GM10266 (cell line): ENCODE data around the gene HUNK.

ENCODE experiments used
- DNase-seq: peaks from one replicate; pipeline ENCODE4 v3.0.0; 2012; ENCODE audit errors: extremely low spot score
- TF ChIP-seq, protein P1 (sequence below): IDR thresholded peaks from 2 replicates; pipeline ENCODE4 v1.5.1; 2012; ENCODE audit warnings: mild to moderate bottlenecking, low read depth; ENCODE audit not compliant: control insufficient read depth, insufficient read depth; ENCODE audit errors: missing control alignments

Gene HUNK

DNA sequence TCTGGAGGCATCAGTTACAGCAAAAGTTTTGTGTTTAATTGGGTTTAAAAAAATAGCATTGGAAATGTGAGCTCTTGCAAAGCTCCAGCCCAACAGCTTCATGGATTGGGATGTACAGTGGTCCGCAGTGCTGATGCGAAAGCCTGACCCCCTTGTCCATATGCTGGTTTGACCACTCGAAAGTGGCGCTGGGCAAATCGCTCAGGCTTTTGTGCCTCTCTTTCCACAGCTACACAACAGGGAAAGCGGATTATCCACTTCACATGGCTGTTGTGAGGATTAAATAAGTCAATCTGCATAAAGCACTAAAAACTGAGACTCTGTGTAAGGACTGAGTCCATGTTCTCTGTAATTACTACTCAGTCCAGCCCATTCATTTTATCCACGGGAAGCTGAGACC, 57.2 kb downstream of the HUNK start:
- DNase-seq = no peak
- TF ChIP-seq, protein P1, sequence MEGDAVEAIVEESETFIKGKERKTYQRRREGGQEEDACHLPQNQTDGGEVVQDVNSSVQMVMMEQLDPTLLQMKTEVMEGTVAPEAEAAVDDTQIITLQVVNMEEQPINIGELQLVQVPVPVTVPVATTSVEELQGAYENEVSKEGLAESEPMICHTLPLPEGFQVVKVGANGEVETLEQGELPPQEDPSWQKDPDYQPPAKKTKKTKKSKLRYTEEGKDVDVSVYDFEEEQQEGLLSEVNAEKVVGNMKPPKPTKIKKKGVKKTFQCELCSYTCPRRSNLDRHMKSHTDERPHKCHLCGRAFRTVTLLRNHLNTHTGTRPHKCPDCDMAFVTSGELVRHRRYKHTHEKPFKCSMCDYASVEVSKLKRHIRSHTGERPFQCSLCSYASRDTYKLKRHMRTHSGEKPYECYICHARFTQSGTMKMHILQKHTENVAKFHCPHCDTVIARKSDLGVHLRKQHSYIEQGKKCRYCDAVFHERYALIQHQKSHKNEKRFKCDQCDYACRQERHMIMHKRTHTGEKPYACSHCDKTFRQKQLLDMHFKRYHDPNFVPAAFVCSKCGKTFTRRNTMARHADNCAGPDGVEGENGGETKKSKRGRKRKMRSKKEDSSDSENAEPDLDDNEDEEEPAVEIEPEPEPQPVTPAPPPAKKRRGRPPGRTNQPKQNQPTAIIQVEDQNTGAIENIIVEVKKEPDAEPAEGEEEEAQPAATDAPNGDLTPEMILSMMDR = no peak

DNA sequence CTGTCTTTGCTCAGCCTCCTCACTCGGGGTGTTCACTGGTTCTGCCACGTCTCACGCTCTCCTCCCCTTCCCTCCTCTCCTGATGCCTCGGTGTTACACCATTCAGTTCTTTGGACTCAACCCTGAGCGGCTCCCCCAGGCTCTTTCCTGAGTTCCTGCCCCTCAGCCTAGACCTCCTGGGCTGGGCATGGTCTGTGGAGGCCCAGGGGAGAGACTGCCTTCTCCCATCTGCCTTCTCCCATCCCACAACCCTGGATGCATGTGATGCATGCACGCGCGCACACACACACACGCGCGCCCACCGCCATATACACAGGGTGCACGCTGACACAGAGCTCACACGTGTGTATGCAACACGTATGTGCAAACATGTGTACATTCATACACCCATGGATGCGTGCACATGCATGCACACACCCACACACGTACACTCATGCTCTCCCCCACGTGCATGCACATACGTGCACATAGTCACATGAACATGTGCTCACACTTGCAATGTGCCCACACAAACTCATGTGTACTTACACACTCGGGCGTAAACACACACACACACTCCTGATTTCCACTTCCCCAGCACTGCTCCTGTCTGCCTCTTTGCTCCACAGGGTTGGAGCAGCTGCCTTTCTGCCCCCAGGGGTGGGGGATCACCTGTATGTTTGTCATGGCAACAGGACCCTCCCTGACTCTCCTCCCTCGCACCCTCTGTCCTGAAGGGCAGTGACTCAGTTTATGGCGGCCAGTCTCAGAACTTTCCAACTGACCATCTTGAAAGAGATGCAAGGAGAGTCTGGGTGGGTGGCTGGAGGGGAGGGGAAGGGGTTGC, 59.0 kb downstream of the HUNK start:
- TF ChIP-seq, protein P1 = no peak
- DNase-seq = no peak

DNA sequence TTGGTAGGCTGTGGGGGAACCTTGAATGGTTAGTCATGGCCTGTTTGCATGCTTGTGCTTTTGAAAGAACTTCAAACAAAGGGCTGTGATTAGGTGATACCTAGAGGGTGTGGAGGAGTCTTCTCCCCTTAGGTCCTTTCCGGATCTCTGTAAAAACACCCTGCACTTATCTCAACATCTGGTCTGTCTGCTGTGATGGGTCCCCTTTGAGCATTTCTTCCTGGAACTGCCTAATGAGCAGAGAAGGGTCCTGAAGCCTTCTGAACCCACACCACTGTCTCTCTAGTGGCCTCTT, 59.6 kb downstream of the HUNK start:
- TF ChIP-seq, protein P1 = no peak
- DNase-seq = no peak

DNA sequence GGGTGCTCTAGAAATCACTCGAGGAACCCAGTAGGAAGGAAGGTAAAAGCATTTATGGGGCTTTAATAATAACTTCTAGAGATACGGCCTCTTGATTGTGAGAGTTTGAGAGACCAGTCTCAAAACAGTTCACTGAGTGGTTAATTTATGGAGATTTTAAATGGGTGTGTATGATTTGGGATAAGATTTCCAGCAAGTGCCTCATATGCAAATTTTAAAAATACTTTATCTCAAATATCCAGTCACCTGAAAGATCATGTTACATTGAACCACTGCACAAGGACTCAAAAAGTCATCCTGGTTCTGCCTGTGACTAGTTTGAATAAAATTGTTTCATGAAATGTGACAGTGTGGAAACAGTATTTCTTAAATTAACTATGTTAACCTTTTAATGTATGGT, 64.5 kb downstream of the HUNK start:
- TF ChIP-seq, protein P1 = no peak
- DNase-seq = no peak

DNA sequence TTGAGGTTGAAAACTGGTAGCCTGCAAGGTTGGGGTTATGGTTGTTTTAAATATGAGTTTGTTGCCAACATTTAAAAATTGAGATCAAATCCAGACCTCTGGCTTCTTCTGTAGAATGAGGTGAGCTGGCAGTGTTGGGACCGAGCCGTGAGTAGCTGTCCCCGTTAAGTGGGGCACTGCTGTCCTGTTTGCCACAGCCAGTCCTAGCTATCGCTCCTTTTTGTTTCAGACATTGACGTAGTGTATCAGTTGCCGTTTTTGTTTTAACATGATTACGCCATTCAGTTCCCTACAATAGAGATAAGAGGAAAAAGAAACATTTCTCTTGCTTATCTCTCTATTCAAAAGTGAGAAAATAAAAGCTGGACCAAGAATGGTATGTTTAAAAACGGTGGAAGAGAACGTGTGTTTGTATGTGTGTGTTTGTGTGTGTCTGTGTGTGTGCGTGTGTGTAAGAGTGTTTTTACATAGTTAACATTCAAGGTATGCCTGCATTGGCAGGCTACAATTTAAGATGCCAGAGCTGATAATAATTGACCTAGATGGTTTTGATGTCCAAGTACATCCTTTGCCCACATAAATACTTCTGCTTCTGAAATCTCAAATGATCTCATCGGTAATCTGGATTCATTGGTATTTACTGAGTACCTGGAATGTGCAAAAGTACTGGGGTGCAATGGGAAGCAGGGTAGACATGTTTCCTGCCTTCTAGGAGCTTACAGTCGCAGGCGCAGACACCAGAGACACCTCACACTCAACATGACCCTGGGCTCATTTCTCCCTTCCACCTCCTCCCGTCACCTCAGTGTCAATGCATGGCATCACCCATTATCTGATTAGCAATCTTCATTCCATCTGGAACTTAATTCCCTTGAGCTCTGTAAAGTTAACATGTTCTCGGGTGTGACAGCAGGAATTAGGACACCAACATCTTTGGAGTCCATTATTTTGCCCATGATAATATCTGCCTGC, 65.8 kb downstream of the HUNK start:
- DNase-seq = no peak
- TF ChIP-seq, protein P1 = no peak

DNA sequence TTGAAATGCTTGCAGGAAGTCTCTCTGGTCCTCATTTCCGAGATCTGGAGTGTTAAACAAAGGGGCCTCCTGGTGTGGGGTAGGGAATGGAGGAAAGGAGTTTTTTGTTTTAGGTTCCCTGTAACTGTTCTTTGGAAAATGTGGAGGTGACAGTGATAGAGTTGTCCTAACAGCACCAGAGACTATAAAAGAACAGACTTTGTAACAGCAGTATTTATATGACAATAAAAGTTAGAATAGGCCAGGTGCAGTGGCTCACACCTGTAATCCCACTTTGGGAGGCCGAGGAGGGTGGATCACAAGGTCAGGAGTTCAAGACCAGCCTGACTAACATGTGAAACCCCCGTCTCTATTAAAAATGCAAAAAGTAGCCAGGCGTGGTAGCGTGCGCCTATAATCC, 68.9 kb downstream of the HUNK start:
- TF ChIP-seq, protein P1 = no peak

DNA sequence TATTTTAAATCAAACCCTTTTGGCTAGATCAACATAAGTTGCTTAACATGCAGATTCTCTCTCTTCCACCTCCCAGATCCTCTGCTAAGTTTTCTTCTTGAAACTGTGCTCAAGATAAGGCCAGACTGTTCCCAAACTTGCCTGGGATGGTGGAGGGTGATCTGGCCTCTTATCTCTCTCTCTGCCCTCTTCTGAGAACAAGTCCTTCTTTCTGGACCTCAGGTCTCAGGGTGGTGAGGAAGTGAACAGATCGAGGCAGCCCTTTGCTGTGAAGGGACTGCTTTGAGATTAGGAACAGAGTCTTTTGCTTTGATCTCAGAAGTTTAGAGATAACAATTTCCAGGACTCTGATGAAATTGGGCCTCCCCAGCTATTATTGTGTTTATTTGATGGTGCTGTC, 70.7 kb downstream of the HUNK start:
- DNase-seq = no peak
- TF ChIP-seq, protein P1 = no peak

More for the DNA sequence above, 68.9 kb downstream of the HUNK start:
- no peak for DNase-seq
